Neural crest cell (in vitro differentiated cells): ENCODE measurements around the gene DGCR2. TPM values are rescaled to one million over a fixed set of nuclear protein-coding genes. Genes with fewer than 3 reads are reported as not detected.

Experiments
- DNase-seq: peaks from one replicate; pipeline ENCODE4 v3.0.0; 2021; ENCODE audit warnings: low read depth, mixed read lengths, low spot score
- H3K27ac Mint-ChIP-seq: one replicate; pipeline ENCODE4 v1.8.0; 2021; ENCODE audit warnings: mild to moderate bottlenecking, mixed read lengths; ENCODE audit not compliant: unreplicated experiment
- H3K27me3 Mint-ChIP-seq: 2 replicates; pipeline ENCODE4 v1.8.0; 2021; ENCODE audit warnings: low read depth, mild to moderate bottlenecking, mixed read lengths
- H3K36me3 Mint-ChIP-seq: 2 replicates; pipeline ENCODE4 v1.8.0; 2021; ENCODE audit warnings: low read depth, mild to moderate bottlenecking, mixed read lengths
- H3K4me1 Mint-ChIP-seq: 2 replicates; pipeline ENCODE4 v1.8.0; 2021; ENCODE audit warnings: mixed read lengths
- H3K4me3 Mint-ChIP-seq: one replicate; pipeline ENCODE4 v1.8.0; 2021; ENCODE audit warnings: mild to moderate bottlenecking, mixed read lengths
- H3K9me3 Mint-ChIP-seq: 2 replicates; pipeline ENCODE4 v1.8.0; 2021; ENCODE audit warnings: mixed read lengths
- CTCF ChIP-seq: fragments of 200-600 bp; sonication (generic); conservative IDR thresholded peaks from 2 replicates; pipeline ENCODE4 v1.5.0; 2021; ENCODE audit warnings: antibody characterized with exemption, mild to moderate bottlenecking
- total RNA-seq: library from RNA; stranded (reverse); gene quantifications from 2 replicates; pipeline ENCODE4 v1.2.1, GENCODE V29; 2021

DGCR2 gene
- total RNA-seq, 1 donor from 2014 or later = 91.6 TPM

- no peak for TF ChIP-seq CTCF
- Mint-ChIP-seq H3K4me1 (no peaks in the 10 kb centered on the region), H3K36me3 (peaks cover 11% of the 10 kb centered on the region), H3K27ac (no peak overlapping the region), H3K4me3 (no peak overlapping the region), H3K27me3 (no peaks in the 10 kb centered on the region), H3K9me3 (no peaks in the 10 kb centered on the region)
- DNase-seq = no peak
Measured at GRCh38 chr22:19132153-19132552, 9.9 kb upstream of the DGCR2 start.

- no peak overlapping the region for H3K27ac Mint-ChIP-seq
- no peak overlapping the region for H3K4me3 Mint-ChIP-seq
- H3K36me3 Mint-ChIP-seq = peaks cover 11% of the 10 kb centered on the region
- no peaks in the 10 kb centered on the region for H3K4me1 Mint-ChIP-seq
- no peak for TF ChIP-seq CTCF
- H3K27me3 Mint-ChIP-seq = no peaks in the 10 kb centered on the region
- no peaks in the 10 kb centered on the region for H3K9me3 Mint-ChIP-seq
- no peak for DNase-seq
Measured at GRCh38 chr22:19131685-19132015, 9.4 kb upstream of the DGCR2 start.

- Mint-ChIP-seq H3K36me3 (peaks cover 6% of the 10 kb centered on the region), H3K27me3 (no peaks in the 10 kb centered on the region), H3K4me1 (no peaks in the 10 kb centered on the region), H3K27ac (no peak within 1 kb of the TSS), H3K9me3 (no peaks in the 10 kb centered on the region), H3K4me3 (no peak within 1 kb of the TSS)
- no peak for DNase-seq
- no peak for TF ChIP-seq CTCF
Measured at GRCh38 chr22:19130959-19131684, 8.9 kb upstream of the DGCR2 start, which contains the start of gene TSSK2. Gene TSSK2, plus strand, starts transcription at chr22:19131308. Its CDS starts 92 bp downstream, at chr22:19131400.

- no peak for DNase-seq
- Mint-ChIP-seq H3K27me3 (no peaks in the 10 kb centered on the region), H3K9me3 (no peaks in the 10 kb centered on the region), H3K36me3 (peaks cover 6% of the 10 kb centered on the region), H3K27ac (no peak overlapping the region), H3K4me1 (no peaks in the 10 kb centered on the region), H3K4me3 (peak overlapping the region; percentile 17)
- no peak for TF ChIP-seq CTCF
Measured at GRCh38 chr22:19129871-19130270, 7.7 kb upstream of the DGCR2 start.

- TF ChIP-seq CTCF = no peak
- no peak for DNase-seq
- no peaks in the 10 kb centered on the region for H3K4me1 Mint-ChIP-seq
- peak overlapping the region; percentile 17 for H3K4me3 Mint-ChIP-seq
- peaks cover 6% of the 10 kb centered on the region for H3K36me3 Mint-ChIP-seq
- no peaks in the 10 kb centered on the region for H3K9me3 Mint-ChIP-seq
- no peak overlapping the region for H3K27ac Mint-ChIP-seq
- no peaks in the 10 kb centered on the region for H3K27me3 Mint-ChIP-seq
Measured at GRCh38 chr22:19128946-19129727, 6.9 kb upstream of the DGCR2 start.
